Hematopoietic multipotent progenitor cell treated with erythropoietin and hydrocortisone succinate and interleukin-3 and kit ligand, for 17 days (in vitro differentiated cells): ENCODE results near the gene TGDS.

Experiments used
- DNase-seq: peaks from one replicate; pipeline ENCODE4 v3.0.0-alpha.2; 2015; ENCODE audit warnings: low spot score

The TGDS gene

GRCh38 chr13:94599877-94600276 lies 3.9 kb upstream of the TGDS start:
- DNase-seq = no peak

DNA sequence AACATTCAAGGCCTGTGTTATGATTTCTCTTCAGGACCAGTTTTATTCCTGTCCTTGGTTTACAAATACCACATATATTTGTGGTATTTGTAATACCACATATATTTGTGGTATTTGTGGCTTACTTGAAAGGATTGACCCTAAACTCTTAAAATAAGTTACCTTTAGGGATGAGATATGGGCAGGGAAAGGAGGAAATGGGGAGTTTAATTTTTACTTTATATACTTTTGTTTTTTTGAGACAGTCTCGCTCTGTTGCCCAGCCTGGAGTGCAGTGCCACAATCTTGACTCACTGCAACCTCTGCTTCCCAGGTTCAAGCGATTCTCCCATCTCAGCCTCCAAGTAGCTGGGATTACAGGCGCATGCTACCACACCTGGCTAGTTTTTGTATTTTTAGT lies 2.3 kb upstream of the TGDS start:
- DNase-seq = no peak

DNA sequence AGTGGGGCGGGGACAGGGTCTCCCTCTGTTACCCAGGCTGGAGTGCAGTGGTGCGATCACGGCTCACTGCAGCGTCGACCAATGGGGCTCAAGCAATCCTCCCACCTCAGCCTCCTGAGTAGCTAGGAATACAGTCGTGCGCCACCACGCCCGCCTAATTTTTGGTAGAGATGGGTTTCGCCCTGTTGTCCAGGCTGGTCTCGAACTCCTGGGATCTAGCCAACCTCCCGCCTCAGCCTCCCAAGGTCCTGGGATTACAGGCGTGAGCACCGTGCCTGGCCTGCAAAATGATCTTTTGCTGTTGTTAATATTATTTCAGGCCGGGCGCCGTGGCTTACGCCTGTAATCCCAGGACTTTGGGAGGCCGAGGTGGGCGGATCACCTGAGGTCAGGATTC lies 621 bp upstream of the TGDS start:
- DNase-seq = no peak

DNA sequence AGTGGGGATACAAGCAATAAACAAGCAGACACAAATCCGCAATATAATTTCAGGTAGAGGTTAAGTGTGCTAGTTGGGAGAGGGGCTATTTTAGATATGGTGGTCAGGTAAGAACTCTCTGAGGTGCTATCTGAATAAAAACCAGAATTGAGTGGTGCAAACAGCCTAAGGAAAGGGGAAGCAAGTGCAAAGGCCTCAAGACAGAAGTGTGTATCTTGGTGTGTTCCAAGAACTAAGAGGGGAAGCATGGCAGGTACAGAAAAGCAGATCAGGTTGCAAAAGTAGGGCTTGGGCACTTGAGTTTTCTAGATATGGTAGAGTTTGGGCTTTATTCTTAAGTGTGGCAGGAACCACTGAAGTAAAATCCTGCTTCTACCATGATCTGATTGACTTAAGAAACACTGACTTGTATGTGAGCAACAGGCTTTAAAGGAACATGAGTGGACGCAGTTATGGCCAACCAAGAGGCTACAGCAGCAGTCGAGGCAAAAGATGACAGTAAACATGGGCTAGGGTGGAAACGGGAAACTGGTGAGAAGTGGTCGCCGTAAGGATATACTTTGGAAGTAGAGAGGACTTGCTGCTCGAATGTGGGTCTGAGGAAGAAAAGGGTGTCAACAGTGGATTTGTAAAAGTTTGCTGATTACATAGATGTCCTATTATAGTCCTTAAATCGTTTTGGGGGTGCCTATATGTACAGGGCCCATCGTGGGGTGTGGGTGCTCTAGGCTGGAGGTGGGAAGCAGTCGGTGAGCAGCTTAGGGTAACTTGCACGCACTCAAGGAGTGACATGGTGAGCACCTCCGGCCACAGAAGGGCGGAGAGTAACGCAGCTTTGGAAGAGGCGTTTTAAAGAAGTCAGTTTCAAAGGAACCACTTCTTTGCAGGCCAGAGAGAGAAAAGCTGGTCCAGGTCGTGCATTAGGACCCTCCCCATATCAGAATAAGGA lies 677 bp downstream of the TGDS start:
- DNase-seq = peak; percentile 30

GRCh38 chr13:94590744-94591143 lies 5.2 kb downstream of the TGDS start:
- no peak for DNase-seq

- no peak for DNase-seq
These were observed 7.4 kb downstream of the TGDS start for GRCh38 chr13:94588541-94588940.

- no peak for DNase-seq
These were observed 9.6 kb downstream of the TGDS start for GRCh38 chr13:94586371-94586770.

DNA sequence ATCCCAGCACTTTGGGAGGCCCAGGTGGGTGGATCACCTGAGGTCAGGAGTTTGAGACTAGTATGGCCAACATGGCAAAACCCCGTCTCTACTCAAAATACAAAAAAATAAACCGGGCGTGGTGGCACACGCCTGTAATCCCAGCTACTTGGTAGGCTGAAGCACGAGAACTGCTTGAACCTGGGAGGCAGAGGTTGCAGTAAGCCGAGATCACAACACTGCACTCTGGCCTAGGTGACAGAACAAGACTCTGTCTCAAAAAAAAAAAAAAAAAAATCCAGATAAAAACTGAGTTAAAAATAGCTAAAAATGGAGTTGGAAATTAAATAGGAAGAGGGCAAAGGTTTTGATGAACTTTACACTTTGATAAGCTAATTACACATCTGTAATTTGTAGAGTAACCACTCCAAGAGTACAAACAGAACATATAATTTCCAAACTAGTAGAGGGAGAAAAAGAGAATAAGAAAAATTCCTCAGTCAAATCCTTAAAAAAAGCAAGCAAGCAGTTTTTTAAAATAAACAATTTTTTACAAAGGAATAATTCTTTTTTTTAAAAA lies 10.3 kb downstream of the TGDS start:
- no peak for DNase-seq

DNA sequence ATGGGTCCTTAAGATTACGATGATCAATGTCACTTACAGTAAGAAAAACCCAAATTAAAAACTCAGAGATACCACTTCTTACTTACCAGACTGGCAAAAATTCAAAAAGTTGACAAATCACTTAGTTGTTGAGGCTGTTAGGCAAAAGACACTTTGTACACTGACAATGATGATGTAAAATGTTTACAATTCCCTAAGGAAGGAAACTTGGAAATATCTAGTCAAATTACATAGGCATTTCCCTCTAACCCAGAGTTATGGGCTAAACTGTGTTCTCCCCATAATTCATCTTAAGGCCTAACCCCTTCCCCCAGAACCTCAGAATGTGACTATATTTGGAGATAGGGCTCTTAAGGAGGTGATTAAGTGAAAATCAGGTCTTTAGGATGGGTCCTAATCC lies 12.0 kb downstream of the TGDS start:
- no peak for DNase-seq

DNA sequence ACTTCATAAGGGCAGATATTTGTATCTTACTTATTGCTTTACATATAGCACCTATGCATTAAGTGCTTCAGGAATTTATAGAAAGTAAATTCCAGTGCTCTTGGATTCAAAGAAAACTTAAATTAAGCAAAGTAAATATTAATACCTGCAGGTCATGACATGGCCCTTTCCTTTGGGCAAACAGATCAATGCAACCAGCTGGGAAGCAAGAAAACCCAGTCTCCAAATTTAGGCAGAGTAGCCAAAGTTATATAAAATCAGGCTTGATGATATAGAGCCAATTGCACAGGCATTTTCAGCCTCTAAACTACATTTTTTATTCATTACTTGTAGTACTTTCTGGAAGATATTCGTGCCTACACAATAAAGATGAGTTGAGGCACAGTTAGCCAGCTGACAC lies 16.9 kb downstream of the TGDS start:
- DNase-seq = no peak

DNA sequence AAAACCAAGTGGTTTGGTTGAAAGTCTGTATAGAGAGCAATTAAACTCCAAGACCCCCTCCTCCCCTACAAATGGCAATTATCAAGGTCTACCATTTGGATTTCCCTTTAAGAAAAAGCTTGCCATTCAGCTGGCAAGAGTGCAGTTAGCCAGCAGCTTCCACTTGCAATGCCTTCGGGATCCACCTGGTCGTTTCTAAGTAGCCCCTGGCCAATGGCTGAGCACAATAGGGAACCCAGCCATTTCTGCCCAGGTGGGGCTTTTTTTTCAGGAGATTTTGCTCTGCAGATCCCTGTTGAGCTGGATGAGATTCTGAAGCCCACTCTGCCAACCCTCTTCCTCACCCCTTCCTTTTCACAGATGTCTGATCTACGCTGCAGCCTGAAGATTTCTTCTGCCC lies 26.3 kb downstream of the TGDS start:
- no peak for DNase-seq

GRCh38 chr13:94568443-94568842 lies 27.5 kb downstream of the TGDS start:
- DNase-seq = no peak

DNA sequence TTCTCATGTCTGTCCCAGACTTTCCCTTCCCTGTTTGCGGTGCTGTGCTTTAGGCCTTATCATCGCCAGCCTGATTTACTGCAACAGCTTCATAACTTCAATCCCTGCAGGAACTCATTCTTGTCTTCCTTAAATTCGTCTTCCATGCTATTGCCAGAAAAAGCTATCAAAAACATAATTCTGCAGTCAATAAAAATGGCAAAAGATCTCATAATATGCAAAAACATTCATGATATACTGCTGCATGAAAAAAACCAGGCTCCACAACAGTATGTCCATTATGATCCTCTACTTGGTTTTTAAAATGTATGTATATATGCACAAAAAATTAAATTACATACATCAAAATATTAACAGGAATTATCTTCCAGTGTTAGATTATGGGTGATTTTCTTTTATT lies 28.4 kb downstream of the TGDS start:
- DNase-seq = no peak

GRCh38 chr13:94561126-94561525 lies 34.8 kb downstream of the TGDS start:
- DNase-seq = no peak

- DNase-seq = no peak
These were observed 35.8 kb downstream of the TGDS start for GRCh38 chr13:94560116-94560515.

- no peak for DNase-seq
These were observed 36.6 kb downstream of the TGDS start for GRCh38 chr13:94559222-94559795.

DNA sequence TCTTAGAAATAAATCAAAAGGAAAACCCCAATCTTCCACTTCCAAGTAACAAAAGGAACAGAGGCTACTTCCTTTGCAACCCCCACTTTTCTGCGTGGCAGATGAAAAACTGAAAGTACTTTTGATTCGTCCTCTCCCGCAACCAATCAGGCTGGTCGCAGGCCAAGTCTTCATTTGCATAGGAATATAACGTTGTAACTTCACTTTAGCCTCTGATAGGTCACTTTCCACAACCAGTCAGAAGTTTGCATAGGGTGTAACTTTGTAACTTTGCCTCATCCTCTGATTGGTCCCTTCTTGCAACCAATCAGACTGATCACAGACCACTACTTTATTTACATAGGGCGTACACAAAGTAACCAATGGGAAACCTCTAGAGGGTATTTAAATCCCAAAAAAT lies 37.2 kb downstream of the TGDS start:
- no peak for DNase-seq

DNA sequence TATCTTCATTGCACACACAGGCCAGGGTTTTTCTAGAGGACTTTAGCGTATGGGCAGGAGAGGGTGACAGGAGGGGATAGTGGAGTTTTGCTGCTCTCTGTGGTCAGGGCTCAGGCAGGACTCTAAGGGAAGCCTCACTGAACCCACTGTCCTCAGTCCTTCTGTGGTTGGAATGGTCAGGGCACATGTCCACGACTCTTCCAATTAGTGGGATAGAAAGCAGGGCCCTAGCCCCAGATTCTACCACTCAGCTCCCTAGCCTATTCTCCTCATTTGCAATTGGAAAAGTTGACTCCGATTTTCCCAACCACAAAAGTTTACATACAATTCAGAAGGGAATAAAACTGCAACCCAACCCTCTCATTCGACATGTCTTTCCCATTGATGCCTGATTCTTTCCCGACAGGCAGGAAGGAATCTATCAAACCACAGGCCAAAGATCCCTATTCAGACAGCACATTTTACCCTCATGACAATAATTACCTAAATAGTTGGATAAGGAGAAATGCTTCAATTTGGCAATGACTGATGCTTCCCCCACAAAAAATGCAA lies 38.2 kb downstream of the TGDS start:
- no peak for DNase-seq

- no peak for DNase-seq
These were observed 39.3 kb downstream of the TGDS start for GRCh38 chr13:94556621-94557020.

- DNase-seq = no peak
These were observed 39.9 kb downstream of the TGDS start for GRCh38 chr13:94556041-94556440.

- DNase-seq = no peak
These were observed 42.2 kb downstream of the TGDS start for GRCh38 chr13:94553766-94554165.

GRCh38 chr13:94552095-94552494 lies 43.9 kb downstream of the TGDS start:
- DNase-seq = no peak
